Erythroblast (primary cell): ENCODE data around the gene PCDHA13.
A peak's percentile ranks its signal among the peaks of the same experiment; 100 is the strongest.

Source experiments
- DNase-seq, 2 experiments: peaks; one replicate each; lab custom pipeline; 2025; lab: John Stamatoyannopoulos, UW
- GATA1 ChIP-seq: IDR thresholded peaks from 2 replicates; pipeline ENCODE4 v1.6.1; 2011; ENCODE audit warnings: low read depth, mild to moderate bottlenecking, control low read depth, low read length, moderate library complexity
- POLR2A ChIP-seq: IDR thresholded peaks from 2 replicates; pipeline ENCODE4 v1.6.1; 2011; ENCODE audit warnings: mild to moderate bottlenecking, low read length

PCDHA13 gene

DNA sequence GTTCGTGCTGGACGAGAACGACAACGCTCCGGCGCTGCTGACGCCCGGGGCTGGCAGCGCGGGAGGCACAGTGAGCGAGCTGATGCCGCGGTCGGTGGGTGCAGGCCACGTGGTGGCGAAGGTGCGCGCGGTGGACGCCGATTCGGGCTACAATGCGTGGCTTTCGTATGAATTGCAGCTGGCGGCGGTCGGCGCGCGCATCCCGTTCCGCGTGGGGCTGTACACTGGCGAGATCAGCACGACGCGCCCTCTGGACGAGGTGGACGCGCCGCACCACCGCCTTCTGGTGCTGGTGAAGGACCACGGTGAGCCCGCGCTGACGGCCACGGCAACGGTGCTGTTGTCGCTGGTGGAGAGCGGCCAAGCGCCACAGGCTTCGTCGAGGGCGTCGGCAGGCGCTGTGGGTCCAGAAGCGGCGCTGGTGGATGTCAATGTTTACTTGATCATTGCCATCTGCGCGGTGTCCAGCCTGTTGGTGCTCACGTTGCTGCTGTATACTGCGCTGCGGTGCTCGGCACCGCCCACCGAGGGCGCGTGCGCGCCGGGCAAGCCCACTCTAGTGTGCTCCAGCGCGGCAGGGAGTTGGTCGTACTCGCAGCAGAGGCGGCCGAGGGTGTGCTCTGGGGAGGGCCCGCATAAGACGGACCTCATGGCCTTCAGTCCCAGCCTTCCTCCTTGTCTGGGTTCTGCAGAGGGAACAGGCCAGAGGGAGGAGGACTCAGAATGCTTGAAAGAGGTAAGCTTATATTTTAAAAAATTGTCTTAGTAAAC lies 2.2 kb downstream of the PCDHA13 start:
- TF ChIP-seq GATA1 (no peak), POLR2A (no peak)
- no peak for DNase-seq

DNA sequence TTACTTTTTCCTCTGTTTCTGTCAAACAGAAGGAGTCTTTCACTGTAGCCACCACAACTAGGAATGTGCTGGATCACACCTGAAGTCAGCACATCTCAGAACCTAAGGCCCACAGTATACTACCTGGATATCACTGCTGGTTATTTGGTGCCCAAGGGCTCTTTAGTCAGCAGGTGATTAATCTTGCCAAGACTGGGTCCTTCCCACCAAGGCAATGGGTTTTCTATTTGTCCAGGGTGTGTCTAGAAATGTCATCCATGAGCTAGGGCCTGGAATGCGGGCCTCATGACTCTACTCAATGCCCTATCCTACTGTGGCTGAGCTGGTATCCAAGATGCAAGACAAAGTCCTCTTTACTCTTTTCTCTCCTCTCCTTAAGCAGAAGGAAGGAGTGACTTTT lies 34.4 kb downstream of the PCDHA13 start:
- TF ChIP-seq GATA1, result no peak
- no peak for TF ChIP-seq POLR2A
- DNase-seq, result no peak

DNA sequence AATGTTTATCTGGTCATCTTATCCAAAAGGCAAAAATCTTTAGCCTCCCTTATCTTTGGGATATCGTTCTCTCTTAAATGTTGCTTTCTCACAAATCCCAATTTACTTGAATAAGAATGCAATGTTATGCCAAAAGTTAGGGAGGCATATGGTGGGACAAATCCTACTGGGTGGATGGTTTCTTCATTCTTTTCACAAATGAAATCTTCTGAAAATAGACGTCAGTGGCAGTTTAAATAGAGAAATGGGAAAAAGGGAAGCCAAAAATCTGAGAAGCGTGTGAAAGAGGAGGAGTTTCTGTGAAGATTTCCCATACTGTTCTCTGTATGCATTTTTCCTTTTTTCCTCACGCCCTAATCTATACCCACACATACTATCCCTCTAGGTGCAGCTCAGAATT lies 41.7 kb downstream of the PCDHA13 start:
- DNase-seq, result peak in 1 of 2 experiments; percentile 0
- TF ChIP-seq GATA1 (no peak), POLR2A (no peak)

DNA sequence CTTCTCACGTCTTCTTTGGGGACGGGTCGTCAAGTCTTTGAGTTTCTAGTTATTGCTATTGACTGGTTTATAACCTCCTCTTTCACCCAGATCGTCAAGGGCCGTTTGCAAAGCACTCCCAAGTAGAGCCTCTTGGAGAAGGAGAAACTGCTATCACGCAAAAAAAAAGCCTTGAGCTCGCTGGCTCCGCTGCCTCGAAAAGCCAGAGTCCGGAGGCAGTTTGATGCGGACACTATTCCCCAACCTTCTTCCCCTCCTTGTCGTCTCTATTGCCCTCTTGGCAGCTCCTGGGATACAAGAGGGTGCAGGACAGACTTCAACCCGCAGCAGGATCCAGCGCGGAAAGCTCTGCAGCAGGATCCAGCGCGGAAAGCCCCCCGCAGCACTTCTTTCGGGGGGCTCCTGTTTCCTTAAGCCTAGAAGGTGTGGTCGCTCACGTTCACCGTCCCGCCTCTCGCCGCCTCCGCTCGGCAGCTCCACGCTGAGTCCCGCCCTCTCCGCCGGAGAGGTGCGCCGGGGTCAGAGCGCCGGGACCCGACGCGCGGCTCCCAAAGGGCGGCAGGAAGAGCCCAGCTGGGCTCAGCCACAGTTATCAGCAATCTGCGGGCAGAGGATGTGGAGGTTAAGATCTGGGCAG lies 44.0 kb downstream of the PCDHA13 start, which contains the start of gene PCDHAC1:
PCDHAC1 (plus strand) TSS at position 494 of the 637 bp plus-strand sequence. CDS start 594 bp downstream, outside the sequence.
- TF ChIP-seq POLR2A (no peak), GATA1 (no peak)
- no peak for DNase-seq

DNA sequence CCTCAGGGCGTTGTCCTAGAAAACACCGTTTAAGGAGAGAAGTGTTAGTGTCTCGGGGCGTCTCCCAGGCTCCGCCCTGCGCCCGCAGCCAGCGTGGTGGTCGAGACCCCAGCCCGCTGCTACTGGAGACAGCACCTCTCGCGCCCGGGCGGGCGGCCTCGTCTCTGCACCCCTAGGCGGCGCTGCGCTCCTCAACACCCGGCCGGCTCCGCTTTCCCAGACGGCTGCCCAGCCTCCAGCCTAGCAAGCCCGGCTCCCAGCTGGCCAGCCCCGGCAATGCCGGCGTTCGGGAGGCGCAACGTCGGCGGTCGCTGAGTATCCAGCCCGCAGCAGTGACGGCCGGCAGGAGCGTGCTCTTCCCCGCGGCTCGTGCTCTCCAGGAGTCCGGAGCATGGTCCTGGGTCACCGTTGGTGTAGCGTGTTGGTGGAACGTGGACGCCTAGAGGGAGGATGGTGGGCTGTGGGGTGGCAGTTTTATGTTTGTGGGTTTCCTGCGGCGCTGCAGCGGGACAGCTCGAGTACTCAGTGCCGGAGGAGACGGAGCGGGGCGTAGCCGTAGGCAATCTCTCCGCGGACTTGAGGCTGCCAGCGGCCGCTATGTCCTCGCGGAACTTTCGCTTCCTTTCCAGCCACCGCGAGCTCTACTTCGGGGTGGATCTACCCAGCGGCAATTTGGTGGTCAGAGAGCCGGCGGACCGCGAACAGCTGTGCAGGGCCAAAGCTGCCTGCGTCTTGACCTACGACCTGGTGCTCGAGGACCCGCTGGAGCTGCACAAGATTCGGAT lies 44.7 kb downstream of the PCDHA13 start:
- DNase-seq, result peak; percentile 5 to 7
- TF ChIP-seq POLR2A (no peak), GATA1 (no peak)

DNA sequence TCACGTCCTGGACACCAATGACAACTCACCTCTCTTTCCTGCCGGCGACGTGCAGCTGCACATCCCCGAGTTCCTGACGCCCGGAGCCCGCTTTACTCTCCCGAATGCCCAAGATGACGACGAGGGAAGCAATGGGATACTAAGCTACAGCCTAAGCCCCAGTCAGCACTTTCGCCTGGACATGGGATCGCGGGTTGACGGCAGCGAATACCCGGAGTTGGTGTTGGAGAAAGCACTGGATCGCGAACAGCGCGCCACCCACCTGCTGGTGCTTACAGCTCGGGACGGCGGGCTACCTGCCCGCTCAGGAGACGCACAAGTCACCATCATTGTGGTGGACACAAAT lies 45.3 kb downstream of the PCDHA13 start:
- TF ChIP-seq GATA1 (no peak), POLR2A (no peak)
- DNase-seq, result no peak
